NCI-H146 (cell line): ENCODE results near the gene KYNU.
"Not testable (repeated sequence)": the region's sequence is repeated elsewhere in the genome, so short reads cannot be mapped to it uniquely, and the experiment has no call there.

Source experiments
- DNase-seq: peaks from one replicate; lab custom pipeline; 2025; lab: John Stamatoyannopoulos, UW

Gene KYNU

DNA sequence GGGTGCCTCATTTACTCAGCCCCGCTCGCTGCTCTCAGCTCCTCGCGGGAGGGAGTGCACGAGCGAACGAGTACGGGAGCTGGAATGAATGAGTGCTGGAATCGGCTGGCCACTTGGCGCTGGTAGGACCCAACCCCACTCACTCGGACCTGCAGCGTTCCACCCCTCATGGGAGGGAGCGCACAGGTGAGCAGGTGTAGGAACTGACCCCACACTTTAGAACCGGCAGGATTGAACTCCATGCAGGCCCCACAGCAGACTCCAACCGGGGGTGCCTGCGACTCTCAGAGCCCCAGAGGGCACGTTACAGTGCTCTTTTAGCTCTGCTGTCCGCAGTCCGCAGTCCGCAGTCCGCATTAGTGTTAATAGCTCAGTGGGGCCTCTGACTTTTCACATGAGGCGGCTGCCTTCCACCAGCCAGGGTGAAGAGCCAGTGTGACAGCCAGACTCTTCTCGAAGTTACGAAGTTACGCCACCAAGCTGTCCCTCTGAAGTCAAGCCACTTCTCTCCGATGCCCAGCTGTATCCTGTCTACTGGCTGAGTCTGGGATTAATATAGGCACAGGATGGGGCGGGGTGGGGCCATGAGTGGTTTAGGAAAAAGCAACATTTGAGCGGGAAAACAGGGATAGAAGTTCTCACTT, 149.1 kb downstream of the KYNU start:
- no peak for DNase-seq

DNA sequence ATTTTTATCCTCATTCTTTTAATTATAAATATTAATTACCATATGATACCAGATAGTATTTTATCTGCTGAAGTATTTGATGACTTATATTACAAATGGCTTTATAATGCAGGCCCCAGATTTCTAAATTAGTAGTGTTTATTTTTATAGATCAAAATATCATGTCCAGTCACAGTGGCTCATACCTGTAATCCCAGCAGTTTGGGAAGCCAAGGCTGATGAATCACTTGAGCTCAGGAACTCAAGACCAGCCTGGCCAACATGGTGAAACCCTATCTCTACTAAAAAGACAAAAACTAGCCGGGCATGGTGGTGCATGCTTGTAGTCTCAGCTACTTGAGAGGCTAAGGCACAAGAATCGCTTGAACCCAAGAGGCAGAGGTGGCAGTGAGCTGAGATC, 151.7 kb downstream of the KYNU start:
- DNase-seq = no peak

DNA sequence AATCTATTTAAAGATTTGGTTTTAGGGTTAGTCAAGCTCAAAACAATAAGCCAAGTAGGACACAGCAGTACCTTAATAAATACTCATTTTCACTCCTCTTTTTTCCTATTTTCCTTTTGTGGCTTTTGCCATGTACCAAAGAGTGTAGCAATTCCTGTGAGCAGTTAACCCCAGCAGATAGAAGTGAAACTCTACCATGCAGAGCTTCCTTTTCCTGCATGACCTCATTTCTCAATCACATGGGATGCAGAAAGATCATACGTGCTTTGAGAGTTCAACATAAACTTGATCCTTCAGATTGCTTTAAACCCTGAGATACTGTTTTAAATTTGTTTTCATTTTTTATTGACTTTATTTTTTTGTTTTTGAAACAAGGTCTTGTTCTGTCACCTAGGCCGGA, 152.7 kb downstream of the KYNU start:
- DNase-seq = no peak

DNA sequence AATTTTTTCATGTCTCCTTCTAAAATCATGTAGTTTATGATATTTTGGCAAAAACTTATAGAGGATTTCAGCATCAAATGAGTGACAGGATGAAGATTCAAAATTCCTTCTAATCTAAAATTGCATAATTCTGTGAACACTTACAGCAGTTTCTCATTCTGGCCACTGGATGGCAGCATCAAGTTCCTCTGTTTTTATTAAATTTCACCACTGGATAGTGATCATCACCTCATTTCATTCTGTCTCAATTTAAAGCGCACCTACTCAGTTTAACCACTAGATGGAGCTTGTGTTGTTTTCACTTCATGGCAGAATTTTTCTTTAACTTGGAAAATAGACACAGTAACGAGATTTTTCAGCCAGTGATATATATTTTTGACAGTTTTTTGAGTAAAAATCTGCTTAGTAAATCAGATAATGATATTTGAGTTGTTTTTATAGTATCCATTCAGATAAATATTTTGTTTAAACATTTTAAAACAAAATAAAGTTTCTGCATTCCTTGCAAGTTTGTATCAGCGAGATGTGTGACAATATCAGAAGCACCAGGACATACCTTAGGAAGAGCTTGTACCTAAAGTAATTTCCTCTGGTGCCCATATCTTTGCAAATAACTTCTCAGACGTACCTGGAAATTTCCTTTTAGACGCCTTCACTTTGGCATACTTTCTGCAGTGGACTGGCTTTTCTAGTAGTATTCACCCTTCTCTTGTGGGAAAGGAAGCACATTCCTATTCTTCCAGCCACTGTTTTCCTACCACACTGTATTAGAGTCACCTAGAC, 157.0 kb downstream of the KYNU start:
- DNase-seq = peak; percentile 56

DNA sequence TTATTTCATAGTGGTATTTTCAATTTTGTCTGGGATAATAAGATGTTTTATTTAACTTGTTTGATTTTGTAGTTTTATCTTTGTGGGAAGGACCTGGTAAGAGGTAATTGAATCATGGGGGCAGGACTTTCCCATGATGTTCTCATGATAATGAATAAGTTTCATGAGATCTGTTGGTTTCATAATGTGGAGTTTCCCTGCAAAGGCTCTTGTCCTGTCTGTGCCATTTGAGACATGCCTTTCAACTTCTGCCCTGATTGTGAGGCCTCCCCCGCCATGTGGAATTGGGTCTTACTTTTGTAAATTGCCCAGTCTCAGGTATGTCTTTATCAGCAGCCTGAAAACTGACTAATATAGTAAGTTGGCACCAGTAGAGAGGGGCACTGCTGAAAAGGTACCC, 174.0 kb downstream of the KYNU start:
- DNase-seq = no peak

DNA sequence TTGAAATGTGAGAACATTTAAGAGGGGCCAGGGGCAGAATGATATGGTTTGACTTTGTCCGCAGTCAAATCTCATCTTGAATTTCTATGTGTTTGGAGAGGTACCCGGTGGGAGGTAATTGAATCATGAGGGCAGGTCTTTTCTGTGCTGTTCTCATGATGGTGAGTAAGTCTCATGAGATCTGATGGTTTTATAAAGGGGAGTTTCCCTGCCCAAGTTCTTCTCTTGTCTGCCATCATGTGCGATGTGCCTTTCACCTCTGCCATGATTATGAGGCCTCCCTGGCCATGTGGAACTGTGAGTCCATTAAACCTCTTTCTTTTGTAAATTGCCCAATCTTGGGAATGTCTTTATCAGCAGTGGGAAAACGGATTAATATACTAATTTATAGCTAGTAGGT, 176.0 kb downstream of the KYNU start:
- DNase-seq = not testable (repeated sequence)

DNA sequence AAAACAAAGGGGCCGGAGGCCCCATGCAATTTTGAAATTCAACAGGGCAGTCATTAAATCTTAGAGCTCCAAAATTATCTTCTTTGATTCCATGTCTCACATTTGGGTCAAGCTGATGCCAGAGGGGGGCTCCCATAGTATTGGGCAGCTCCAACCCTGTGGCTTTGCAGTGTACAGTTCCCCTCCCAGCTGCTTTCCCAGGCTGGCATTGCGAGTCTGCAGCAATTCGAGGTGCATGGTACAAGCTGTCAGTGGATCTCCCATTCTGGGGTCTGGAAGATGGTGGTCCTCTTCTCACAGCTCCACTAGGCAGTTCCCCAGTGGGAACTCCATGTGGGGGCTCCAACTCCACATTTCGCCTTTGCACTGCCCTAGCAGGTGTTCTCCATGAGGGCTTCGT, 179.1 kb downstream of the KYNU start:
- DNase-seq = no peak

DNA sequence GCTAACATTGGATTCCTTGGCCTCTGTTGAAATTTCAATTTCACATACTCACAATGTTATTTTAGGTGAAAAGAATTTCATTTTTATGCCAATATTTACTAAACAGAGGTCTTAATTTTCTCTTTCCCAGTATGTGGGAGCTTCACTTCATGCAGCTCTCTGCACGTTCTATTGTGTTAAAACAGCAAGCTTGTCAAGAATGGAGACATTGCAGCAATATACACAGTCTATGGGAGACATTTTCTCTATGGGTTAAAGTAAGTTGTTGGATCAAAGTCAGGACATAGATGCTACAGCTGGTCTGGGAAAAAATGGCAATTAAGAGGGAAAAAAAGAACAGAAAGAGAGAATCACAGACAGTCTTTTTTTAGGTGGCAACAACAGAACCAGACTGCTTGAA, 181.4 kb downstream of the KYNU start:
- DNase-seq = no peak

DNA sequence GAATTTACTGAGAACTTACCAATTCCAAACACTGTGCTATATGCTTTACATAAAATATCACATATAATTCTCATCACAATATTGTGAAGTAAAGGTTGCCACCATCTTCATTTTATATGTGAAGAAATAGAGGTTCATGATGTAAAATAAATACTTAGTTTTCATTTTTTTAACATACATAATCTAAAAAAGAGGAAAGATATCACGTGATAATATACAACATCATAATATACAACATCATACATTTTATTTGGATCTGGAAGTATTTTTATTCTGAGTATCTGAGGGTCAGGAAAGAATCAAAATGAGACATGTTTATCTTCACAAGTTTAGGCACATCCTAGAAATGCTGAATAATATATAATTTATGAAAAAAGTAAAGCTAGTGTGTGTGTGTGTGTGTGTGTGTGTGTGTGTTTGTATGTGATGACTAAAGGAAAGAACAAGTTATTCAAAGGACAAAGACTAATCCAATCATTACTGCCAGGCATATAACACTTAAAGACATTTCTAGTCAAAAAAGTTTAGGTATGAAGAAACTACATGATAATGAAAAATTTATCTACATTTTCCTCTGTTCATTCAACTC, 186.2 kb downstream of the KYNU start:
- no peak for DNase-seq

DNA sequence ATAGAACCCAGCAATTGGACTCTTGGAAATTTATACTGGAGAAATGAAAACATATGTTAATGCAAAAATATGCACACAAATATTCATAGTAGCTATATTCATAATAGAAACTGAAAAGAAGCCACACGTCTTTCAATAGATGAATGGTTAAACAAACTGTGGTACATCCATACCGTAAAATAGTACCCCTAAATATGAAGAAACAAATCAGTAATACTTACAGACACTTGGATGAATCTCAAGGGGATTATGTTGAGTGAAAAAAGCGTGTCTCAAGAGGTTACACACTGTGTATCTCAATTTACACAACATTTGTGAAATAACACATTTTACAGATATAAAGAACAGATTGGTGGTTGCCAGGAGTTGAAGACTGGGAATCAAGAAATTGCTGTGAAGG, 190.6 kb downstream of the KYNU start:
- DNase-seq = no peak

DNA sequence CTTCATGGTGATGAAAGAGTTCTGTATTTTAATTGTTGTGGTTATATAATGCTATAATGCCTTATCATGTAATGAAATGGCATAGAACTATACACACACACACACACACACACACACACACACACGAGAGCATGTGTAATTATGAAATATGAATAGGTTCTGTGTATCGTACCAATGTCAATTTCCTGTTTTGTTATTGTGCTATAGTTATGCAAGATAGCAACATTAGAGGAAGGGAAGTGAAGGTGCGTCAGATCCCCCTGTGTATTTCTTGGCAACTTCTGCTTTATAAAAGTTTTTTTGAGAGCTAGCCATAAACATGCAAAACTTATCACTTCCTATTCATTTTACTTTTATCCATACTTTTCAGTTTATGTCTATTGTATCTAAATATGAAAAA, 191.0 kb downstream of the KYNU start:
- no peak for DNase-seq

DNA sequence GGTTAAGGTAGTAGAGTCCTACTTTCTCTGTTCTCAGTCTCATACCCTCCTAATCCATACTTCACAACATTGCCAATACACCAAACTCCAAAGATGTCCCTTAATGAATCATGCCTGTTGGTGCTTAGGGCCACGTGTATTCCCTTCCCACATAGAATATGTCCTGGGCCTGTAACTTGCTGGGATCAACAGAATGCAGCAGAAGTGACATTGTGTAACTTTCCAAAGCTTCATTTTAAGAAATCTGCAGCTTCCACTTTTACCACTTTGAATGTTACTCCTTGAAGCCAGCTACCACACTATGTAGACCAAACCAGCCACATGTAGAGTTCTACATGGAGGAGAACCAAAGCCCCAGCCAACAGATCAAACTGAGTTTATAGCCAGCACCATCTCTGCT, 193.2 kb downstream of the KYNU start:
- no peak for DNase-seq

DNA sequence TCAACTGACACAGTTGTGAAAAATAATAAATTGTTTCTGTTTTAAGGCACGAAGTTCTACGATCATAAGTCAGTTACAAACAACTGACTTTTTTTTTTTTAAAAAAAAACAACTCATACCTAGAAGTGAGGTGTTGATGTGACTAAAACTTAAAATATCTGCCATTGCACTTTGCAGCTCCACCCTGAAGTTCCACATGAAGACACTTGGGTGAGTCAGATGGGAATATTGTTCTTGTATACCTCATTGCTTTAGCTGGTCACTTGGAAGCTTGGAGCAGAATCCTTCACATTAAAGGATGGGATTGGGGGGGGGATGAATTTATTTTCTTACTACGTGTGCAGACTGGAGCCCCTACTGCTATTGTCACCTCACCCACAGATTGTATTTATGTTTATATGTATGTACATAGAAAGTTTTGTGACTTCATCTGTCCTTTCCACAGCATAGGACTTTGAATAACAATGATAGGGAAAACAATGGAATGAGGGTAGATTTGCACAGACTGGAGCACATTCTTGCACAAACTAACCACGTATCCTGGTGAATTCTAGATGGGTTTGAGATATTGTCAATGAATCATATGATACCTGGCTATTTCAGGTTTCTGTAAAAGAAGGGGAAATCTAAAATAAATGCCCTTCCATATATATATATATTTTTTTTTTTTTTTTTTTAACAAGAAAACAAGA, 193.9 kb downstream of the KYNU start:
- no peak for DNase-seq

DNA sequence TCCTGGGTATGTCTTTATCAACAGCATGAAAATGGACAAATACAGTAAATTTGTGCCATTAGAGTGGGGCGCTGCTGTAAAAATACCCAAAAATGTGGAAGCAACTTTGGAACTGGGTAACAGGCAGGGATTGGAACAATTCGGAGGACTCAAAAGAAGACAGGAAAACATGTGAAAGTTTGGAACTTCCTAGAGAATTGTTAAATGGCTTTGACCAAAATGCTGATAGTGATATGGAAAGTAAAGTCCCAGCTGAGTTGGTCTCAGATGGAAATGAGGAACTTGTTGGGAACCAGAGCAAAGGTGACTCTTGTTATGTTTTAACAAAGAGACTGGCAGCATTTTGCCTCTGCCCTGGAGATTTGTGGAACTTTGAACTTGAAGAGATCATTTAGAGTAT, 197.4 kb downstream of the KYNU start:
- DNase-seq = not testable (repeated sequence)

DNA sequence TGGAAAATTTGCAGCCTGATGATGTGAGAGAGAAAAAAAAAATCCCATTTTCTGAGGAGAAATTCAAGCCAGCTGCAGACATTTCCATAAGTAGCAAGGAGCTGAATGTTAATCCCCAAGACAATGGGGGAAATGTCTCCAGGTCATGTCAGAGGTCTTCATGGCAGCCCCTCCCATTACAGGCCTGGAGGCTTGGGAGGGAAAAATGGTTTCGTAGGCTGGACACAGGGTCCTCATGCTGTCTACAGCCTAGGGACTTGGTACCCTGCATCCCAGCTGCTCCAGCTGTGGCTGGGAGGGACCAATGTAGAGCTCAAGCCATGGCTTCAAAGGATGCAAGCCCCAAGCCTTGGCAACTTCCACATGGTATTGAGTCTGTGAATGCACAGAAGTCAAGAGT, 198.2 kb downstream of the KYNU start:
- DNase-seq = no peak

DNA sequence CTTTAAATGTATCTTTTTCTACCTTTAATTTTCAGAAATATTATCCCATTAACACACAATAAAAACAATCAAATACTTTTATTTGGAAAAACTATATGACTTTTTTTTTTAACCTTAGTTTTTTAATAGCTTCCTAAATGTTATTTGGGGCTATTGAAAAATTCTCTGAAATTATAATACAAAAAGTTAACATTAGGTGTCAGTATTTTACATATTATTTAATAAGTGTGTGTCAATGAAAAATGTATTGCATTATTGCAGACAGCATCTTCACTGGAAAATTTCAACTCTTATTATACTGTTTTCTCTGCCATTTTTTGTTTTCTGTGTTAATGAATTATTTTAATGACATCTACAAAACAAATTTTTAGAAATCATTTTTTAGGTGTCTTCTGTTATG, 200.6 kb downstream of the KYNU start:
- no peak for DNase-seq

DNA sequence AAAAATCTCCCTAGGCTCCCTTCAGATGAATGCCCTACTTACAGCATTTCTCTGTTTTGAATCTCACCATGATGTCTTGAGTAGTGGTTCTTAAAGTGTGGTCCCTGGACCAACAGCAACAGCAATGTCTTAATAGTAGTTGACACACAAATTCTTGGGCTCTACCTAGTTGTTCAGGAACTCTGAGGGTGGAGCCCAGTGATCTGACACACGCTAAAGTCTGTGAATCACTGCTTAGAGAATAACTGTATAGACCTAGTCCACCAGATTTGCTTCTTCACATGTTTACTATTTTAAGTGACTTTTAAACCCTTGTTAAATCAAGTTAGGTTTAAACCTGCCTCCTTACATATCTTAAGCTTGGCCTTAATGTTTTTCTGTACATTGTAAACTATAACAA, 204.2 kb downstream of the KYNU start:
- no peak for DNase-seq

DNA sequence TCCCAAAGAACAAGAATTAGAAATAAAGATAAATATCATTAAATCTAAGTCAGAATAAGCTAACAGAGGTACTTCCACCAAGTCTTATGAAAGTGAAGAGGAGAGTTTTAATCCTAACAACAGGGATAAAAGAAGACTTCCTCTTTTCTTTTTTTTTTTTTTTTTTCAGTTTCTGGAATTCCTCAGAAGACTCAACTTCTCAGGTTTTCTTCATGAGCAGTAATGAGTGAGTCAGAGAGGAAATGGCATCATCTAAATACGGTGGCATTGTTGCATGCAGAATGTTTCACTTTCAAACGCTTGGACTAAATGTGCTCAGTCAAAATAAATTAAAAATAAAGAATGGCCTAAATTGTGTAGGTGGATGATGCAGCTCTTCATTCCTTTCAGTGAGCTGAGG, 206.2 kb downstream of the KYNU start:
- DNase-seq = no peak

DNA sequence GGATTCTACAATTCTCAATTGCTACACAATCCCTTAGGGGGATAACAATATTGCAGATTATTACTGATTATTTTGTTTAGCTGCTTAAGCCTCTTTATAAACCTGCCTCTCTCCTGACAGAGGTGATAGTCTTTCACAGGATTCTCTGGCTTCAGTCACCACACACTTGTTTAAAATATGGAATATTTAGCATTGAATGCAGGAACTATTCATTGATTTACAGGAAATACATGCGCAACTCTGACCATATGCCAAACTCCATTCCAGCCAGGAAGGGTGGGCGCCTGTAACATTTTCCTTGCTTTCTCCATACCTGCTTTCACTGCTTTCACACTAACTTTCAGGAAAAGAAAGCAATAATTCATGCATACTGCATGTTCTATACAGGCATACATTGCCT, 207.0 kb downstream of the KYNU start:
- DNase-seq = no peak

DNA sequence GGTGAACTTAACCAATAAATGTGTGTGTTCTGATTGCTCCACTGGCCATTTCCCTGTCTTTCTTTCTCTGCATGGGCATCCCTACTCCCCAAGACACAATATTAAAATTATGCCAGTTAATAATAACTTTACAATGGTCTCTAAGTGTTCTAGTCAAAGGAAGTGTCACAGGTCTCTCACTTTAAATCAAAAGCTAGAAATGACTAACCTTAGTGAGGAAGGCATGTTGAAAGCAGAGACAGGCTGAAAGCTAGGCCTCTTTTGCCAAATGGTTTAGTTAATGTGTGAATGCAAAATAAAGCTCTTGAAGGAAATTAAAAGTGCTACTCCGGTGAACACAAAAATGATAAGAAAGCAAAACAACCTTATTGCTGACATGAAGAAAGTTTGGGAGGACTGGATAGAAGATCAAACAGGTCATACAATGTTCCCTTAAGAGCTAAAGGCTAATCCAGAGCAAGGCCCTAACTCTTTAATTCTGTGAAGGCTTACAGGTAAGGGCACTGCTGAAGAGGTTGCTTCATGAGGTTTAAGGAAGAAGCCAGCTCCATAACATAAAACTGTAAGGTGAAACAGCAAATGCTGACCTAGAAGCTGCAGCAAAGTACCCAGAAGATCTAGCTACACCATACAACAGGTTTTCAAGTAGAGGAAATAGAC, 207.8 kb downstream of the KYNU start:
- DNase-seq = no peak

DNA sequence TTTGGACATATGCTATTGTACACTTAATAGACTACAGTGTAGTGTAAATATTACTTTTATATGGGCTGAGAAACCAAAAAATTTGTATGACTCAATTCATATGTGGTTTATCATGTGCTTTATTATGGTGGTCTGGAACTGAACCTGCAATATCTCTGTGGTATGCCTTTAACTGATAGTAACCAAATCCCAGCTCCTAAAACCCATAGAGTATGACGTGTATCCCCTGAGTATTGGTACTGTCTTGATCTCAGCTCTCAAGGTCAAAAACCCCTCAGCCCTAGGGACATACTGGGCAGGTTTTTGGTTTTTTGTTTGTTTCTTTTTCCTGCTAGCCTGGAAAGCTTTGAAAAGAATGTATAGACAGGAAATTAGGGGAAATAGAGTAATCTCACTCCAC, 209.6 kb downstream of the KYNU start:
- DNase-seq = no peak

DNA sequence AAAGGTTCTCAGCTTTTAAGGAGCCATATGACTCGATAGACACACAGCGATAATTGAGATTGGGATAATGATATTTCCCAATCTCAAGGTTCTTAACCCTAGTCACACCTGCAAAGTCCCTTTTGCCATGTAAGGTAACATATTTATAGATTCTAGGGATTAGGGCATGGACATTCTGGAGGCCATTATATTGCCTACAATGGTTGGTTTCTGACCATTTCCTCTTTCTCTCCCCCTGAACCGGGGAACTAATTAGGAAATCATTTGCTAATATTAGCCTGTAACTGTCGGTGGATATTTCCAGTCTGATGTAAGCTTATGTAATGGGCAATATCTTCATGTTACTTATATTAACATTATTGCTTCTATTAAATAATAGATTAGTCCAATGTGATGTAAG, 210.9 kb downstream of the KYNU start:
- no peak for DNase-seq
